ENCODE results near the gene MAD1L1.

The MAD1L1 gene

DNA sequence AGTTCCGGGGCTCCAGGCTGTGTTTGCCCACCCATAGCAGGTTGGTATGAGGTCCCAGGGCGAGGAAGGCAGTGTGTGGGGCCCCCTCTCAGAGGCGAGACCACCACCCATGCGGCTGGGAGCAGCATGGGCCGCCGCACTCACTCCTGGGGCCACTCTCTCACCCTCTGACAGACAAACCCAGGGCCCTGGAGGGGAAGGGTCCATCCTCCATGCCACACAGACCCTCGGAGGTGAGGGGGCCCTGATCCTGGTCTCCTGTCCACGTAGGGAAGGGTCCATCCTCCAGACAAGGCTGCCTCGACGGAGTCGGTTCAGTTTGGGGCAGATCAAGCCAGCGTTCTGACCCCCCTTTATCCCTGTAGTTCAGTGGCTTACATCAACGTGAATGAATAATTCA is 331.9 kb downstream of the MAD1L1 start:
- TF ChIP-seq, protein P1, sequence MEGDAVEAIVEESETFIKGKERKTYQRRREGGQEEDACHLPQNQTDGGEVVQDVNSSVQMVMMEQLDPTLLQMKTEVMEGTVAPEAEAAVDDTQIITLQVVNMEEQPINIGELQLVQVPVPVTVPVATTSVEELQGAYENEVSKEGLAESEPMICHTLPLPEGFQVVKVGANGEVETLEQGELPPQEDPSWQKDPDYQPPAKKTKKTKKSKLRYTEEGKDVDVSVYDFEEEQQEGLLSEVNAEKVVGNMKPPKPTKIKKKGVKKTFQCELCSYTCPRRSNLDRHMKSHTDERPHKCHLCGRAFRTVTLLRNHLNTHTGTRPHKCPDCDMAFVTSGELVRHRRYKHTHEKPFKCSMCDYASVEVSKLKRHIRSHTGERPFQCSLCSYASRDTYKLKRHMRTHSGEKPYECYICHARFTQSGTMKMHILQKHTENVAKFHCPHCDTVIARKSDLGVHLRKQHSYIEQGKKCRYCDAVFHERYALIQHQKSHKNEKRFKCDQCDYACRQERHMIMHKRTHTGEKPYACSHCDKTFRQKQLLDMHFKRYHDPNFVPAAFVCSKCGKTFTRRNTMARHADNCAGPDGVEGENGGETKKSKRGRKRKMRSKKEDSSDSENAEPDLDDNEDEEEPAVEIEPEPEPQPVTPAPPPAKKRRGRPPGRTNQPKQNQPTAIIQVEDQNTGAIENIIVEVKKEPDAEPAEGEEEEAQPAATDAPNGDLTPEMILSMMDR (conservative IDR thresholded peaks at IDR 0.05; ENCODE audit: low read depth, low read length): no peak
- H3K4me1 ChIP-seq (ENCODE audit: low read depth, poor library complexity, severe bottlenecking): no peaks in the 10 kb centered on the region

DNA sequence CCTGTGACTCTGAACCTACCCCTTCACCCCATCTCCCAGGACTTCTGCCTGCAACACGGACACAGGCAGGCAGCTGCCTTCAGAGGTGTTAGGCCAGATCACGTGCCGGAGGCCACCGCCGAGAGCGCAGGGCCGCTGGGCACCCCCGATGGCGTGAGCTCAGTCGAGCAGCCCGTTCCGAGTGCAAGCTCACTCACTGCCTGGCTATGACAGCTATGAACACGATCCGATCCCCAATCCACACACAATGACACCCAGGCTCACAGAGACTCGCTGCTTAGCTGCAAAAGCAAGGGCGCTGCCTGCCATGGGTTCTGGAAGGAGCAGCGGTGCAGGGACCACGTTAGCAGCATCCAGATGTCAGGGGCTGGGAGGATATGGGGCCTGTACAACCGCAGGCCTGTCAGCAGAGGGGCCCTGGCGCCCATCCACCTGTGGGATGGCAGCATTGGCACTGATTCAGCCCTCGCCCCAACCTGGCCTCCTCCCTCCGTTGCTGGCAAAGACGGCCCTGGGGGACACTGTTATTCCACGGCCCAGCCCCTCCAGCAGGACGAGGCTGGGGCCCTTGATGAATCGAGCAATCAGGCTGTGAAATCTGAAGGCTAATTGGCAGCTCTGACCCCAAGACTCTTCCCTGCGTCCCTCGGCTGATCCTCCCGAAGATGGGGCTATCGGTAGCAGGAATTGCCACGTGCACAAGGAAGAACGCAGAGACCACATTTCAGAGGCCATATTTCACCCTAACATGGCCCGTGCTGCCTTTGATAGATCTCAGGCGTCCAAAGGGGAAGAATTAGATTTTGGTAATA is 332.6 kb downstream of the MAD1L1 start:
- TF ChIP-seq, protein P1 (conservative IDR thresholded peaks at IDR 0.05; ENCODE audit: low read depth, low read length): no peak
- Histone ChIP-seq H3K27me3 (ENCODE audit: insufficient read depth, low read depth) (no peaks in the 10 kb centered on the region), H2AFZ (ENCODE audit: low read depth) (no peak overlapping the region), H3K9ac (no peak overlapping the region), H3K4me2 (no peak overlapping the region), H3K79me2 (ENCODE audit: insufficient read depth, low read depth) (no peaks in the 10 kb centered on the region), H3K4me3 (IDR thresholded peaks at IDR 0.05; ENCODE audit: insufficient read depth, low read depth, low read length) (no peak overlapping the region), H3K36me3 (ENCODE audit: insufficient read depth) (no peaks in the 10 kb centered on the region), H3K4me1 (ENCODE audit: low read depth, poor library complexity, severe bottlenecking) (no peaks in the 10 kb centered on the region), H3K27ac (no peak overlapping the region), H4K20me1 (ENCODE audit: insufficient read depth) (no peaks in the 10 kb centered on the region)

More for the DNA sequence above, 331.9 kb downstream of the MAD1L1 start:
- no peaks in the 10 kb centered on the region for H3K79me2 ChIP-seq (ENCODE audit: insufficient read depth, low read depth)
- no peak overlapping the region for H3K9ac ChIP-seq
- no peaks in the 10 kb centered on the region for H4K20me1 ChIP-seq (ENCODE audit: insufficient read depth)
- no peaks in the 10 kb centered on the region for H3K27me3 ChIP-seq (ENCODE audit: insufficient read depth, low read depth)
- no peak overlapping the region for H3K4me2 ChIP-seq
- no peak overlapping the region for H3K4me3 ChIP-seq (IDR thresholded peaks at IDR 0.05; ENCODE audit: insufficient read depth, low read depth, low read length)
- H3K36me3 ChIP-seq (ENCODE audit: insufficient read depth): no peaks in the 10 kb centered on the region
- no peak overlapping the region for H3K27ac ChIP-seq
- H2AFZ ChIP-seq (ENCODE audit: low read depth): no peak overlapping the region

- H4K20me1 ChIP-seq (ENCODE audit: insufficient read depth): no peaks in the 10 kb centered on the region
- TF ChIP-seq, protein P1 (conservative IDR thresholded peaks at IDR 0.05; ENCODE audit: low read depth, low read length): no peak
- no peaks in the 10 kb centered on the region for H3K4me1 ChIP-seq (ENCODE audit: low read depth, poor library complexity, severe bottlenecking)
- H3K4me2 ChIP-seq: no peak overlapping the region
- H3K9ac ChIP-seq: no peak overlapping the region
- no peak overlapping the region for H3K27ac ChIP-seq
- H3K79me2 ChIP-seq (ENCODE audit: insufficient read depth, low read depth): no peaks in the 10 kb centered on the region
- H3K4me3 ChIP-seq (IDR thresholded peaks at IDR 0.05; ENCODE audit: insufficient read depth, low read depth, low read length): no peak overlapping the region
- H3K36me3 ChIP-seq (ENCODE audit: insufficient read depth): no peaks in the 10 kb centered on the region
- no peak overlapping the region for H2AFZ ChIP-seq (ENCODE audit: low read depth)
- H3K27me3 ChIP-seq (ENCODE audit: insufficient read depth, low read depth): no peaks in the 10 kb centered on the region
These were observed 333.5 kb downstream of the MAD1L1 start for GRCh38 chr7:1899196-1899595.

GRCh38 chr7:1898628-1899185 is 334.0 kb downstream of the MAD1L1 start:
- Histone ChIP-seq H3K79me2 (ENCODE audit: insufficient read depth, low read depth) (no peaks in the 10 kb centered on the region), H3K27ac (no peak overlapping the region), H4K20me1 (ENCODE audit: insufficient read depth) (no peaks in the 10 kb centered on the region), H3K4me1 (ENCODE audit: low read depth, poor library complexity, severe bottlenecking) (no peaks in the 10 kb centered on the region), H3K27me3 (ENCODE audit: insufficient read depth, low read depth) (no peaks in the 10 kb centered on the region), H3K4me2 (no peak overlapping the region), H3K4me3 (IDR thresholded peaks at IDR 0.05; ENCODE audit: insufficient read depth, low read depth, low read length) (no peak overlapping the region), H2AFZ (ENCODE audit: low read depth) (no peak overlapping the region), H3K9ac (no peak overlapping the region), H3K36me3 (ENCODE audit: insufficient read depth) (no peaks in the 10 kb centered on the region)
- TF ChIP-seq, protein P1 (conservative IDR thresholded peaks at IDR 0.05; ENCODE audit: low read depth, low read length): no peak
